ENCODE results near the gene RAPGEF2. TPM values are rescaled to one million over a fixed set of nuclear protein-coding genes. Genes with fewer than 3 reads are reported as not detected.

The RAPGEF2 gene
- polyA plus RNA-seq, 1 donor (not counting 4 experiments of a cell fraction or from before 2014, with no cell fraction given): 23.8 TPM

GRCh38 chr4:159142681-159143384 lies 40.0 kb downstream of the RAPGEF2 start:
- no peak overlapping the region for H3K27ac ChIP-seq (ENCODE audit: control insufficient read depth, insufficient read depth, low read length)

GRCh38 chr4:159143687-159144086 lies 40.8 kb downstream of the RAPGEF2 start:
- Histone ChIP-seq H3K9me1 (ENCODE audit: control insufficient read depth, extremely low read depth, insufficient read depth, low read length) (peaks cover 2% of the 10 kb centered on the region), H2AFZ (ENCODE audit: control insufficient read depth, low read length) (no peak overlapping the region), H3K4me3 (ENCODE audit: control insufficient read depth in 2 of 3, extremely low read depth in 1 of 3, insufficient read depth in 2 of 3, low read depth in 1 of 3, low read length in 3 of 3) (no peak overlapping the region), H3K9me3 (ENCODE audit: control insufficient read depth, low read depth, low read length) (no peaks in the 10 kb centered on the region), H3K36me3 (ENCODE audit: control insufficient read depth in 2 of 2, extremely low read depth in 1 of 2, insufficient read depth in 2 of 2, low read length in 2 of 2) (no peaks in the 10 kb centered on the region), H3K4me1 (ENCODE audit: control insufficient read depth, extremely low read depth, insufficient read depth, low read length) (no peaks in the 10 kb centered on the region), H3K9ac (ENCODE audit: control insufficient read depth, extremely low read depth, insufficient read depth, low read length) (no peak overlapping the region), H4K20me1 (ENCODE audit: control insufficient read depth, extremely low read depth, insufficient read depth, low read length) (no peaks in the 10 kb centered on the region), H3K27me3 (ENCODE audit: control insufficient read depth, extremely low read depth, insufficient read depth, low read length) (no peaks in the 10 kb centered on the region), H3K79me2 (ENCODE audit: control insufficient read depth, insufficient read depth, low read length) (peaks cover 36% of the 10 kb centered on the region), H3K27ac (ENCODE audit: control insufficient read depth, insufficient read depth, low read length) (no peak overlapping the region), H3K4me2 (ENCODE audit: control insufficient read depth, extremely low read depth, insufficient read depth, low read depth, low read length) (no peak overlapping the region)
- dilution Hi-C loops (cut with MboI; ENCODE audit: extremely low pct_ligation_motif_present, low sequenced_read_pairs): no loop called here
- no peak for TF ChIP-seq EZH2 (IDR thresholded peaks at IDR 0.05; ENCODE audit: low read length)
- TF ChIP-seq, protein P1, sequence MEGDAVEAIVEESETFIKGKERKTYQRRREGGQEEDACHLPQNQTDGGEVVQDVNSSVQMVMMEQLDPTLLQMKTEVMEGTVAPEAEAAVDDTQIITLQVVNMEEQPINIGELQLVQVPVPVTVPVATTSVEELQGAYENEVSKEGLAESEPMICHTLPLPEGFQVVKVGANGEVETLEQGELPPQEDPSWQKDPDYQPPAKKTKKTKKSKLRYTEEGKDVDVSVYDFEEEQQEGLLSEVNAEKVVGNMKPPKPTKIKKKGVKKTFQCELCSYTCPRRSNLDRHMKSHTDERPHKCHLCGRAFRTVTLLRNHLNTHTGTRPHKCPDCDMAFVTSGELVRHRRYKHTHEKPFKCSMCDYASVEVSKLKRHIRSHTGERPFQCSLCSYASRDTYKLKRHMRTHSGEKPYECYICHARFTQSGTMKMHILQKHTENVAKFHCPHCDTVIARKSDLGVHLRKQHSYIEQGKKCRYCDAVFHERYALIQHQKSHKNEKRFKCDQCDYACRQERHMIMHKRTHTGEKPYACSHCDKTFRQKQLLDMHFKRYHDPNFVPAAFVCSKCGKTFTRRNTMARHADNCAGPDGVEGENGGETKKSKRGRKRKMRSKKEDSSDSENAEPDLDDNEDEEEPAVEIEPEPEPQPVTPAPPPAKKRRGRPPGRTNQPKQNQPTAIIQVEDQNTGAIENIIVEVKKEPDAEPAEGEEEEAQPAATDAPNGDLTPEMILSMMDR (optimal IDR thresholded peaks at IDR 0.05 in 1 of 3, IDR thresholded peaks at IDR 0.05 in 1 of 3, conservative IDR thresholded peaks at IDR 0.05 in 1 of 3; ENCODE audit: extremely low read depth in 1 of 3, insufficient read depth in 2 of 3, low read length in 3 of 3): no peak
- DNase-seq (ENCODE audit: low read depth, low spot score) (no peak), FAIRE-seq (no peak)

More at GRCh38 chr4:159142681-159143384, 40.0 kb downstream of the RAPGEF2 start:
- no peak for FAIRE-seq
- no peak overlapping the region for H2AFZ ChIP-seq (ENCODE audit: control insufficient read depth, low read length)
- no peak overlapping the region for H3K4me3 ChIP-seq (ENCODE audit: control insufficient read depth in 2 of 3, extremely low read depth in 1 of 3, insufficient read depth in 2 of 3, low read depth in 1 of 3, low read length in 3 of 3)
- no peak overlapping the region for H3K4me2 ChIP-seq (ENCODE audit: control insufficient read depth, extremely low read depth, insufficient read depth, low read depth, low read length)
- no peaks in the 10 kb centered on the region for H3K9me3 ChIP-seq (ENCODE audit: control insufficient read depth, low read depth, low read length)
- H3K27me3 ChIP-seq (ENCODE audit: control insufficient read depth, extremely low read depth, insufficient read depth, low read length): no peaks in the 10 kb centered on the region
- H3K79me2 ChIP-seq (ENCODE audit: control insufficient read depth, insufficient read depth, low read length): peaks cover 36% of the 10 kb centered on the region
- DNase-seq (ENCODE audit: low read depth, low spot score): no peak
- H3K4me1 ChIP-seq (ENCODE audit: control insufficient read depth, extremely low read depth, insufficient read depth, low read length): no peaks in the 10 kb centered on the region
- peaks cover 2% of the 10 kb centered on the region for H3K9me1 ChIP-seq (ENCODE audit: control insufficient read depth, extremely low read depth, insufficient read depth, low read length)
- no peaks in the 10 kb centered on the region for H4K20me1 ChIP-seq (ENCODE audit: control insufficient read depth, extremely low read depth, insufficient read depth, low read length)
- dilution Hi-C loops (cut with MboI; ENCODE audit: extremely low pct_ligation_motif_present, low sequenced_read_pairs): no loop called here
- H3K9ac ChIP-seq (ENCODE audit: control insufficient read depth, extremely low read depth, insufficient read depth, low read length): no peak overlapping the region
- H3K36me3 ChIP-seq (ENCODE audit: control insufficient read depth in 2 of 2, extremely low read depth in 1 of 2, insufficient read depth in 2 of 2, low read length in 2 of 2): no peaks in the 10 kb centered on the region
- TF ChIP-seq, protein P1 (optimal IDR thresholded peaks at IDR 0.05 in 1 of 3, IDR thresholded peaks at IDR 0.05 in 1 of 3, conservative IDR thresholded peaks at IDR 0.05 in 1 of 3; ENCODE audit: extremely low read depth in 1 of 3, insufficient read depth in 2 of 3, low read length in 3 of 3): no peak
- TF ChIP-seq EZH2 (IDR thresholded peaks at IDR 0.05; ENCODE audit: low read length): no peak

Data from keratinocyte (primary cell).